Hematopoietic multipotent progenitor cell treated with erythropoietin and hydrocortisone succinate and interleukin-3 and kit ligand, for 8 days (in vitro differentiated cells): Measurements from ENCODE around the gene ZNF324.
A peak's percentile ranks its signal among the peaks of the same experiment; 100 is the strongest.

Experiments
- DNase-seq: peaks from one replicate; pipeline ENCODE4 v3.0.0-alpha.2; 2015

Gene ZNF324

GRCh38 chr19:58473775-58474174 lies 6.9 kb downstream of the ZNF324 start:
- no peak for DNase-seq

- no peak for DNase-seq
Measured at GRCh38 chr19:58474291-58474996, 7.6 kb downstream of the ZNF324 start.

- no peak for DNase-seq
Measured at GRCh38 chr19:58474997-58475713, 8.3 kb downstream of the ZNF324 start.

- peak; percentile 96 for DNase-seq
Measured at GRCh38 chr19:58475714-58476497, 9.0 kb downstream of the ZNF324 start, which contains the start of gene ZNF446. TSS of gene ZNF446 (plus strand) at chr19:58476352. CDS start at chr19:58477219, 867 bp downstream.

- peak; percentile 36 for DNase-seq
Measured at GRCh38 chr19:58476498-58477015, 9.7 kb downstream of the ZNF324 start.

GRCh38 chr19:58477130-58477529 lies 10.2 kb downstream of the ZNF324 start:
- DNase-seq, result no peak

- no peak for DNase-seq
Measured at GRCh38 chr19:58477871-58478270, 11.0 kb downstream of the ZNF324 start.

GRCh38 chr19:58479303-58479702 lies 12.4 kb downstream of the ZNF324 start:
- DNase-seq, result no peak

- no peak for DNase-seq
Measured at GRCh38 chr19:58479736-58480480, 13.0 kb downstream of the ZNF324 start.

- no peak for DNase-seq
Measured at GRCh38 chr19:58480481-58480830, 13.6 kb downstream of the ZNF324 start.

- DNase-seq, result no peak
Measured at GRCh38 chr19:58480831-58481230, 14.0 kb downstream of the ZNF324 start.

- DNase-seq, result no peak
Measured at GRCh38 chr19:58482372-58482771, 15.5 kb downstream of the ZNF324 start.

GRCh38 chr19:58483776-58484175 lies 16.9 kb downstream of the ZNF324 start:
- DNase-seq, result no peak

GRCh38 chr19:58484349-58484748 lies 17.5 kb downstream of the ZNF324 start:
- DNase-seq, result peak; percentile 33

- no peak for DNase-seq
Measured at GRCh38 chr19:58491393-58491792, 24.5 kb downstream of the ZNF324 start.

GRCh38 chr19:58492265-58492664 lies 25.4 kb downstream of the ZNF324 start:
- DNase-seq, result no peak

GRCh38 chr19:58497634-58498170 lies 30.8 kb downstream of the ZNF324 start:
- no peak for DNase-seq

- no peak for DNase-seq
Measured at GRCh38 chr19:58498316-58499020, 31.6 kb downstream of the ZNF324 start.

- peak; percentile 100 for DNase-seq
Measured at GRCh38 chr19:58499021-58499927, 32.4 kb downstream of the ZNF324 start.

- no peak for DNase-seq
Measured at GRCh38 chr19:58500242-58500641, 33.4 kb downstream of the ZNF324 start.
